Transverse colon (tissue), 4 donors: ENCODE measurements around the gene TMEM184A. TPM values are rescaled to one million over a fixed set of nuclear protein-coding genes. Genes with fewer than 3 reads are reported as not detected.

Experiments used
- DNase-seq: peaks from one replicate; pipeline ENCODE4 v3.0.0-alpha.2; 2019
- H3K27ac ChIP-seq, 4 donors: fragments of 200-600 bp; sonication (generic); 2 replicates each; pipeline ENCODE4 v1.5.1; 2016 to 2018; ENCODE audit warnings: inconsistent platforms in 4 of 4
- H3K27me3 ChIP-seq: fragments of 200-600 bp; sonication (generic); 2 replicates; pipeline ENCODE4 v1.5.1; 2017; ENCODE audit warnings: inconsistent platforms
- H3K36me3 ChIP-seq, 4 donors: fragments of 200-600 bp; sonication (generic); 2 replicates each; pipeline ENCODE4 v1.5.1; 2017 to 2019; ENCODE audit warnings: inconsistent platforms in 4 of 4
- H3K4me1 ChIP-seq, 4 donors: fragments of 200-600 bp; sonication (generic); 2 replicates each; pipeline ENCODE4 v1.5.1; 2017 to 2020; ENCODE audit warnings: inconsistent platforms in 4 of 4
- H3K4me3 ChIP-seq, 4 donors: fragments of 200-600 bp; sonication (generic); 1 replicate in 1 of 4; 2 replicates in 3 of 4; pipeline versions ENCODE4 v1.5.1 to v1.6.1; 2017 to 2019; ENCODE audit warnings: inconsistent platforms in 4 of 4
- H3K9me3 ChIP-seq, 2 donors: fragments of 200-600 bp; sonication (generic); 2 replicates each; pipeline ENCODE4 v1.5.1; 2017 to 2019; ENCODE audit warnings: inconsistent platforms in 2 of 2
- CTCF ChIP-seq, 5 experiments: fragments of 200-600 bp in 3 of 5; fragments of 450-650 bp in 2 of 5; sonication (generic) in 3 of 5; IDR thresholded peaks; 1 replicate in 2 of 5; 2 replicates in 3 of 5; pipeline ENCODE4 v1.5.1; 2016 to 2017; ENCODE audit warnings: antibody characterized with exemption in 5 of 5, inconsistent platforms in 3 of 5, mild to moderate bottlenecking in 2 of 5, moderate library complexity in 1 of 5
- EP300 ChIP-seq: sonication (generic); formaldehyde crosslinking; IDR thresholded peaks from one replicate; pipeline ENCODE4 v1.6.1; 2017; ENCODE audit warnings: antibody characterized with exemption, low read depth
- POLR2A ChIP-seq: fragments of 450-650 bp; IDR thresholded peaks from one replicate; pipeline ENCODE4 v1.6.1; 2016; ENCODE audit warnings: antibody characterized with exemption, mild to moderate bottlenecking, moderate library complexity
- POLR2AphosphoS5 ChIP-seq, 3 donors: sonication (generic); formaldehyde crosslinking; IDR thresholded peaks; one replicate each; pipeline ENCODE4 v1.6.1; 2016; ENCODE audit warnings: antibody characterized with exemption in 3 of 3
- WGBS, 2 donors: methylation state at CpG; one replicate each; pipeline ENCODE4 v1.1.5; 2018; ENCODE audit warnings: low coverage in 1 of 2; 5-methylcytosine and 5-hydroxymethylcytosine counted together
- in situ Hi-C, 4 donors: fragments of 200-750 bp; cut with MboI; loops; one replicate each; pipeline versions ENCODE4 v1.15.0 to v1.15.1; 2017; ENCODE audit warnings: low sequenced_read_pairs in 3 of 4, low pct_ligation_motif_present in 1 of 4, low pct_unique_long_range_greater_than_20kb in 1 of 4
- intact Hi-C: fragments of 100-400 bp; cut with DNase I; formaldehyde crosslinking; loops from one replicate; pipeline ENCODE4 v1.15.1; 2023; ENCODE audit warnings: low total_unique reads
- total RNA-seq, 4 donors: library from RNA; depleted of rRNA; stranded (reverse); fragments of >200 nt; gene quantifications; one replicate each; pipeline ENCODE4 v1.1.0, GENCODE V29; 2016

The TMEM184A gene
- total RNA-seq, 4 donors from 2014 or later, result 49.9 to 151 (median 94.1) TPM

DNA sequence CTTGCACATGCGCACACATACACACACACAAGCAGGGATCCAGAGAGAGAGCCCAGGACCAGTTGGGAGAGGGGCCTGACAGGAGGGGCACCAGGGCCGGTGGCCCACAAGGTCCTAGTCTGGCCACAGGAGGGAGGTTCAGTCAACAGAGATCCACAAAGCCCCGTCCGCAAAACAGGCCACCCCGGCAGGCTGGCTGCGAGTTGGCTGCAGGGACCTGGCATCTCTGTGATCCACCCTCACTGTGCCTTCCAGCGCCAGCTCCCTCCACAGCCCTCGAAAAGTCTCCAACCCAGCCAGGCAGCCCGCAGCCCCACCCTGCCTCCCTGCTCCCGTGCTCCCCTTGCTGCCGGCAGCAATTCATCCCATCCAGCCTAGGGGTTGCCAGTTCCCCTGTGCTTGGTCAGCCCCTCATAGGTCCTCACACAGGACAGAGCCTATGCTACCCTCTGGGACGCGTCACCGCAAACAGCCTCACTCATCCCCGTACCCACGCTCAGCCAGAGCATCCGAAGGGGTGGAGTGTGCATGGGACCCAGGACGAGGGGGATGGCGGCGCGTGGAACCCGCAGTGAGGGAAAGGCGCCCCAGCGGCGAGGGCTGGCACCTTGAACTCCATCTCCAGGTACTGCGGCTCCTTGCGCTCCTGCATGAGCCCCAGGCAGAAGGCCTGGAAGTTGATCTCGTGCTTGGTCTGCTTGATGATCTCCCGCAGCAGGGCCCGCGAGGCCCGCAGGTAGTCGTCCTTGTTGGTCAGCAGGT, 59.3 kb downstream of the TMEM184A start:
- H3K36me3 ChIP-seq, result peaks cover 0 to 28% (median 7%) of the 10 kb centered on the region in 4 donors

DNA sequence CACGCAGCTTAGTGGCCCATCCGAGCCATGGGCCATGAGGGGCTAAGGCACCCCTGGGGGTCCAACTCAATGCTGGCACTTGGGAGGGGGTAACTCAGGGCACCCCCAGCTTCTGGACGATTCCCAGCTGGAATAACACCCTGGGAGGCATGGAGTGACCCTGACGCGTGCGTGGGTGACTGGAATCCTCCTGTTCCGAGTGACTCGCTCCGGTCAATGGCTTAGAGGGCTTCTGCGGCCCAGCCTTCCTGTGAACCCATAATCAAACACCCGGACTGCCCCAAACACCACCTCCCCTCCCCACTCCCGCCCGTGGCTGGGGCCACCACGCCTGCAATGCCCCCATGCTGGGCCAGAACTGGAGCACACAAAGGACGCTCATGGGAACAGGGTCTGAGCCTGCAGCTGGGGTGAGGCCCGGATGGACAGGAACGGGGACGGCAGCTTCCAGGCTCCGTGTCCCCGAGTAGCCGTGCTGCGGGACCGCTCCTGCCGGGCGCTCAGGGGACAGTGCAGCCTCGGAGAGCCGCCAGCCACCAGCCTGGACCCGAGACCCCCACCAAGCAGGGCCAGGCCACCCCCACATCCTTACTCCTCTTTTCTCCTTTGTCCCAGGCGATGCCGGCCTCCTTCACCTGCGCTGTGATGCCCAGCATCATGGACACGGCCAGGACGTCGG, 60.3 kb downstream of the TMEM184A start:
- in situ Hi-C loops (no loop called here), intact Hi-C loops (no loop called here)
- Histone ChIP-seq H3K27ac (no peak overlapping the region), H3K9me3 (no peaks in the 10 kb centered on the region), H3K36me3 (peaks cover 0 to 32% (median 7%) of the 10 kb centered on the region in 4 donors), H3K27me3 (no peaks in the 10 kb centered on the region), H3K4me1 (no peaks in the 10 kb centered on the region), H3K4me3 (no peak overlapping the region)
- DNase-seq, result no peak
- 89% methylated on average over 30 of the region's 34 CpGs; no CpG with 5 or more reads in 1 of the 2 donors for WGBS, 2 donors
- no peak for TF ChIP-seq EP300
- no peak for TF ChIP-seq CTCF (IDR thresholded peaks at IDR 0.05)
- TF ChIP-seq POLR2AphosphoS5 (IDR thresholded peaks at IDR 0.05), result no peak
- no peak for TF ChIP-seq POLR2A

More for the DNA sequence above, 59.3 kb downstream of the TMEM184A start:
- no peaks in the 10 kb centered on the region for H3K27me3 ChIP-seq
- no peak overlapping the region for H3K27ac ChIP-seq
- no peak for DNase-seq
- TF ChIP-seq EP300 (no peak), POLR2A (no peak), CTCF (IDR thresholded peaks at IDR 0.05) (no peak), POLR2AphosphoS5 (IDR thresholded peaks at IDR 0.05) (no peak)
- intact Hi-C loops, result no loop called here
- H3K9me3 ChIP-seq, result no peaks in the 10 kb centered on the region
- H3K4me1 ChIP-seq, result no peaks in the 10 kb centered on the region
- in situ Hi-C loops, result no loop called here
- WGBS, 2 donors, result 92 to 95% methylated on average over 4 to 33 of the region's 33 CpGs
- H3K4me3 ChIP-seq, result no peak overlapping the region

GRCh38 chr7:1494866-1495563, 61.0 kb downstream of the TMEM184A start:
- H3K4me3 ChIP-seq, result no peak overlapping the region
- no peaks in the 10 kb centered on the region for H3K27me3 ChIP-seq
- H3K9me3 ChIP-seq, result no peaks in the 10 kb centered on the region
- no peak overlapping the region for H3K27ac ChIP-seq
- TF ChIP-seq EP300, result no peak
- no peak for TF ChIP-seq CTCF (IDR thresholded peaks at IDR 0.05)
- TF ChIP-seq POLR2AphosphoS5 (IDR thresholded peaks at IDR 0.05), result no peak
- TF ChIP-seq POLR2A, result no peak
- WGBS, 2 donors, result 96% methylated on average over 17 of the region's 27 CpGs; no CpG with 5 or more reads in 1 of the 2 donors
- H3K36me3 ChIP-seq, result peaks cover 0 to 30% (median 6%) of the 10 kb centered on the region in 4 donors
- in situ Hi-C loops (no loop called here), intact Hi-C loops (no loop called here)
- no peaks in the 10 kb centered on the region for H3K4me1 ChIP-seq
- DNase-seq, result no peak

DNA sequence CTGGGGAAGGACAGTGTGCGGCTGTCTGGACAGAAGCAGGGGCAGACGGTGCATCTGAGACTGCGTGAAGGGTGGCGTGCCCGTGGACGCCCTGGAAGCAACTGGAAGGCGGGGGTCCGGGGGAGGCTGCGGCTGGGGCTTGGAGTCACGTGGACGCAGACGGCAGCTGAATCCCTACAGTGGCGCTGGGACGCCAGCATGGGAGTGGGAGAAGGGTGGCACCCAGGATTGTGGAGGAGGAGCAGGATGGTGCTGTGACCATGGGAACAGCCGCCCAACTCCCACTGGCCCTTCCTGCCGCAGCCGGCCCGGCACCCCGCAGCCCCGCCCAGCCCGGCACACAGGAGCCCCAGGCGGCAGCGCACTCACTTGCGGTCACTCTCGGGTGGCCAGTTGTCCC, 61.6 kb downstream of the TMEM184A start:
- intact Hi-C loops (no loop called here), in situ Hi-C loops (no loop called here)
- peaks cover 0 to 30% (median 6%) of the 10 kb centered on the region in 4 donors for H3K36me3 ChIP-seq
- no peak for DNase-seq
- no peaks in the 10 kb centered on the region for H3K4me1 ChIP-seq
- no peak overlapping the region for H3K27ac ChIP-seq
- WGBS, 2 donors, result 90 to 96% methylated on average over 13 to 25 of the region's 25 CpGs
- H3K4me3 ChIP-seq, result no peak overlapping the region
- no peaks in the 10 kb centered on the region for H3K9me3 ChIP-seq
- TF ChIP-seq CTCF (IDR thresholded peaks at IDR 0.05) (no peak), POLR2AphosphoS5 (IDR thresholded peaks at IDR 0.05) (no peak), POLR2A (no peak), EP300 (no peak)
- H3K27me3 ChIP-seq, result no peaks in the 10 kb centered on the region
